HG03159 (cell line): ENCODE results near the gene BACE1.
A peak's percentile ranks its signal among the peaks of the same experiment; 100 is the strongest.
"Not testable (repeated sequence)": the region's sequence is repeated elsewhere in the genome, so short reads cannot be mapped to it uniquely, and the experiment has no call there.

Experiments
- ATAC-seq: cut with Tn5 transposase; IDR thresholded peaks from one replicate; pipeline ENCODE4 v1.9.1; 2021; ENCODE audit warnings: mild to moderate bottlenecking, moderate library complexity; ENCODE audit not compliant: unreplicated experiment

BACE1 gene

DNA sequence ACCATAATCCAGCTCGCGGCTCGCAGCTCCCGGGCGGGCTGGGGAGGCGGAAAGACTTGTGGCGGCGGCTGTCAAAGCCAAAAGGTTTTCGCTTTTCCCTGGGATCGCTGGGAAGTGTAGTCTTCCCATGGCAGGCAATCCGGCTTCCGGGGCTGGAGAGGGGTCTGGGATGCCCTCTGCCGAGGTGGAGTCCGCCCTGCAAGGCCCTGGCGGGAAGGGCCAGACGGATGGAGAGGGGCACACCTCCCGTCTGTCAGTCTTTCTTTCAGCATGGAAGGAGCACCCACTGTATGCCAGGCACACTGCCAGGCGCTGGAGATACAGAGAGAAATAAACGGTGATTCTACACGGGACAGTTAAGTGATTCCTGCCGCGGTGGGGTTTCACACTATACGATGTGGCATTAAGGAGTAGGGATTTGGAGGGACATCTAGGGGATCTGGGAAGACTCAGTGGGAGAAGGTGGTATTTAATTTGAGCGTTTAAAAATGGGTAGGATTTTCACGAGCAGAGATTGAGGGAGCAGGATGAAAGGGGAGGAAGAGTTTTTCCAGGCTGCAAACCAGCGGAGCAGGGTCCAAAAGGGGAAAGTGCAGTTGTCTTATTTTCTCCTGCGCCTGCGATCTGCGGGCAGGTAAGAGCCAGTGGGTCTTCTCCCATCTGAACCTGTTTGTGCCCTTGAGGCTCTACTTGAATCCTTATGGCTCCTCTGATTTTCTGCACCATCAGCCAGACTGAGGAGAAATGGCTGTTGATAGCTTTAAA, at the start of gene BACE1:
Gene BACE1, minus strand, starts transcription at position 60 of the 765 bp plus-strand sequence. CDS start 461 bp downstream, outside the sequence.
- ATAC-seq = no peak

DNA sequence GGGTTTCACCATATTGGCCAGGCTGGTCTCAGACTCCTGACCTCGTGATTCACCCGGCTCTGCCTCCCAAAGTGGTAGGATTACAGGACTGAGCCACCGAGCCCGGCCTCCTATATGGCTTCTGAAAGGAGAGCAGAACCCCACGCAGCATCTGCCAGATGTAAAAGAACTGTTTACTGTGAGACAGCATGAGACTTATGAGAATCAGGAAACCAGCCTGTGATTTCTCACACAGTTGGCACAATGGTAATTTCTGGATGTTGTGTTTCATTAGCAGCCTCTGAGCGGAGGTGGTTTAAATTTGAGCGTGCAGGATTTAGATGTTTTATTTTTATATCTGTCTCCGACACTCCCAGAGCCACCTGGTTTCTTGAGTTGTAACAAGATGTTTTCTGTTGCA, 45.4 kb upstream of the BACE1 start:
- ATAC-seq = no peak

DNA sequence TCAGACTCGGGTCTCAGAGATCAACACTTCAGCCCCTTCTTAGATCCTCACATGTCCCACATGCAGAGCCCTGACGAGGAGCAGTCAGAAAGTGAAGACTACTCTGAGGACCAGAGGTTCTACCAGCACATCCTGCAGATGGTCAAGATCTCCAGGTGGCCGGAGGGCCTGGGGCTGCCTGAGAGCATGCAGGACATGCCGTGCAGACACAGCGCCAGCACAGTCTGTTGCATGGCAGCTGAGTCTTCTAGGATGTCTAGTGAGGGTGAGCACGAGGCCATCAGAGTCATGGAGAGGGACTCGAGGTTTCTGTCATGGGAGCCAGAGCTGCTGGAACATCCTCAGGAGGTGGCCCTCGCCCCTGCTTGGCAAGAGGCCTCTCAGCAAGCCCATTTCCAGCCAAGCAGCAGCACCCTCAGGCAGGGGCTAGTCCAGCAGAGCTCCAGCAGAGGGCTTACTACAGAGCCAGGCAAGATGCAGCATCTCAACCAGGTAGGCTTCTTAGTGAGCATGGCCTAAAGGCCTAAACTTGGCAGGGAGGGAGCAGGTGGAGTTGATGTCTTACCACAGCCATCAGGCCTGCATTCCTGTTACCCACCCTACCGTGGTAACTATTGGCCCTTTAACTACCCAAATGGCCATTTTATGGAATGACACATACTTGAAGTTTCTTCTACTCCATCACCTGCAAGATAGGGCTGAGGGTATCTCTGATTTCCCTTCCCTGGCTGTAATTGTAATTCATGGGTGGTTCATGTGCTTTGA, 40.3 kb upstream of the BACE1 start:
- no peak for ATAC-seq

DNA sequence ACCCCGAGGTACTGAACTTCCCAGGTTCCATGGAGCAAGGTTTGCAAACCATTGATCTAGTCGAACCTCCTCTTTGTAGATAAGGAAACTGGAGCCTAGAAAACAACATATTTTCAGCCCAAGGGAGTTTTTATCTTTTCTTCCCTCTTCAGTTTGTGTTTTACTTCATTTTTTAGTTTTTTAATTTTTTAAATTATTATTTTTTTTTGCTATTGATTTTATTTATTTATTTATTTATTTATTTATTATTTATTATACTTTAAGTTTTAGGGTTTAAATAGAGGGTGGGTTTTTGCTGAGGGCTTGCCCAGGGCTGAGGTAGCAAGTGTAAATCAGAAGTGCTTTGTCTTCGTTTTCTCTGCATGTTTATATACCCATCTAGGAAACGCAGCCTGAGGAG, 38.5 kb upstream of the BACE1 start:
- ATAC-seq = no peak

DNA sequence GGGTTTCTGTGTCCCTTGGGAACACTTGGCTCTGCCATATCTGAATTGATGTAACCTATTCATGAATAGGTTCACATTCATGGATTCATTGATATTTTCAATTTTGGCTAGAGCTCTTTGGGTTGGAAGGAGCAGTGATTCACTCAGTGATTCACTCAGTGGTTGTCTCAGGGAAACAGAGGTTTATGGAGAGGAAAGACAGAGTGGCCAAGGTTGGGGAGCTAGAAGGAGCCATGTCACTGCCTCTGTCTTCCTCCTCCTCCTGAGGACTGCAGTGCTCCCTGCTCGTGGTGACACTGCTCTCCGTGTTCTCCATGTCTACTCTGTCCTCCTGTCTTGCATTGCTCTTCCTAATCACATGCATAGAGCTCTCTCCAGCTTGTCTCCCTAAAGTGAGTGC, 29.0 kb upstream of the BACE1 start:
- no peak for ATAC-seq

DNA sequence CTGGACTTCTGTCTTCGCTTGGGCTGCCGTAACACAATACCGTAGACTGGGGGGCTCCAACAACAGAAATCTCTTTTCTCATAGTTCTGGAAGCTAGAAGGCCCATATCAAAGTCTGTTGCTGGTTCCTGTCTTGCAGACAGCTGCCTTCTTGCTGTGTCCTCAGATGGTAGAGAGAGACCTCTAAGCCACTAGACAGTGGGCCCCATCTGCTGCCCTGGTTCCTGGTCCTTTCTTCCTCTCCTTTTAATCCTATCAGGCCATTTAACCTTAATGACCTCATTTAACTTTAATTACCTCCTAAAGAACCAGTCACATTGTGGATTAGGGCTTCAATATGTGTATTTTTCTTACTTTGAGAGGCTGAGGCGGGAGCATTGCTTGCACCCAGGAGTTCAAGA, 21.0 kb upstream of the BACE1 start:
- ATAC-seq = no peak

DNA sequence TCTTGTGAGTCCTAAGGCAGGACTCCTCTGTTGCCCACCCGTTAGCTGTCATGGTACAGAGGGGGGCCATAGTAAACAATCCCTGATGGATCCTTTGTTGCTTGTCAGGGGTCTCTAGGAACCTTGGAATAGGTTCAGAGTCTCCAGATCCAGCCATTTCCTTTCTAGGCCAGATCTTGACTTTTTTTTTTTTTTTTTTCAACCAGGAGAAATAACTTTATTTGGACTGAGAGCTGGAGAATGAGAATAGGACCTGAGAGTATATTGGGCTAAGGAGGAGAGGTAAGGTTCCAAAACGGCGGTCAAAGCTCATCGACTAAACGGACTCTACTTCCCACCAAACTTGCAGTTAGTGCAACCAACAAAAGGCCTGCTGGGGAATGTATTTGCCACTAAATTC, 19.3 kb upstream of the BACE1 start:
- no peak for ATAC-seq

DNA sequence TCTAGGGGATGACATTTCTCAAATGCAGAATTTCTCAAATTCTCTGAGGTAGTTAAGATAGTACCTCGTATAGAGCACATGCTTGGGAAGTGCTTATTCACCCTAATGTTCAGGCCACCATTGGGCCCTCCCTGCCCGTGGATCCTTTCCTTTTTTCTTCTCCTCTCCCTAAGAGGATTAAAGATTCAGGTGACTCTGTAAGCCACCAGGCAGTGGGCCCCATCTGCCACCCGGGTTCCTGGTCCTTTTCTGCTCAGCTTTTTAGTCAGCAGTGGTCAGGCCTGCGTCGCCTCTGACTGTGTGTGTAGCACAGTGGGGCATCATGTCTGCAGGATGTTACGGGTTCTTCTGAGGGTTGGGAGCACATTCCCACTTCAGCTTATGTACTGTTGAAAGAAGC, 18.8 kb upstream of the BACE1 start:
- ATAC-seq = no peak

DNA sequence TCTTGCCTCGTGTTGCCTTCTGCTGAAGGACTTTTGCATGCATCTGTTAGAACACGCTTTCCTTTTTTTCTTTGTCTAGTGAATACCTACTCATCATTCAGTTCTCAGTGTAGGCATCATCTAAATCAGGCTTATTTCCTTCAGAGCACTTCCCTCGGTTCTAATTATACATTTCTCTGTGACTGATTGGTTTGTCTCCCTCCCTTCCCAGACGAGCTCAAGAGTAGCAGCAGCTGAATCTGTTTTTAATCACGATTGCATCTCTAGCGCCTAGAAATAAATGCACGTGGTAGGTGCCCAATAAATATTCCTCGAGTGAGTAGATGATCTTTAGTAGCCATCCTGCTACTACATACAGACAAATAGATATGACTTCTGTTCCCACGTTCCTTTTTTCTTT, 17.9 kb upstream of the BACE1 start:
- ATAC-seq = no peak

DNA sequence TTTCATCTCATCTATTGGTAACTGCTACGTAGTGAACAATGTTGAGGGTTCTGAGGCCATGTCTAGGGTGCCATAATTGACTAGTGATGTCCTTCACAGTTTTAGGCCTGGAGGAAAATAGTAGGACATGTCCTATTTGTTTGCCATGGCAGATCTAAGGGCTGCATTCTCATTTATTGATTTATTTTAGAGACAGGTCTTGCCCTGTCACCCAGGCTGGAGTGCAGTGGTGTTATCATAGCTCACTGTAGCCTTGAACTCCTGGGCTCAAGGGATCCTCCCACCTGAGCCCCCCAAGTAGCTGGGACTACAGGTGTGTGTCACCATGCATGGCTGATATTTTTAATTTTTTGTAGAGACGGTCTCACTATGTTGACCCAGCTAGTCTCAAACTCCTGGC, 16.8 kb upstream of the BACE1 start:
- ATAC-seq = no peak

DNA sequence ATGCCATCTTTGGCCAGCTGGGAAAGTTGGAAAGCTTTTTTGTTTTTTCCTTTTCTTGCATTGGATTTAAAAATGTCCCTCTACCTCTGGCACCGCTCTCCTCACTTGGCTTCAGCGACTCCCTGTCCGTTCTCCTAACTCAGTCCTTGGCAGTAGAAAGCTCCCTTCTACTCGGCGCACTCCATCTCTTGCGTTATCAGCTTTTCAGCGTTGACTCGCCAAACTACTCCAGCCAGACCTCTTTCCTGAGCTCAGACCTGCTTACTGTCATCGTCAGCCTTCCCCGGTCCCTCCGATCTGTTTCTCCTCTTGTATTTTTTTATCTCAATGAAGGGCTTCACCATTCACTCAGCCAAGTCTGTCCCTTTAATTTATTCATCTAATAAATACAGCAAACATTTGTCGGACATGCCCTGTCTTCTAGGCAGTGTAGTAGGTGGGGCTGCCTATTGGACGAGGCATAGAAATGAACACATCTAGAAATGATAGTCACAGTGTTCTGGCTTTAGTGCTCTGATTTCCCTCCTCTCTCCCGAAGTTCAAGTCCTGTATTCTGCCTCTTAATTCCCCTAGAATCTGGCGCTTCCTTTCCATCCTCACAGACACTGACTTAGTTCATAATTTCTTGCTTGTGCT, 12.4 kb upstream of the BACE1 start:
- ATAC-seq = peak; percentile 5

DNA sequence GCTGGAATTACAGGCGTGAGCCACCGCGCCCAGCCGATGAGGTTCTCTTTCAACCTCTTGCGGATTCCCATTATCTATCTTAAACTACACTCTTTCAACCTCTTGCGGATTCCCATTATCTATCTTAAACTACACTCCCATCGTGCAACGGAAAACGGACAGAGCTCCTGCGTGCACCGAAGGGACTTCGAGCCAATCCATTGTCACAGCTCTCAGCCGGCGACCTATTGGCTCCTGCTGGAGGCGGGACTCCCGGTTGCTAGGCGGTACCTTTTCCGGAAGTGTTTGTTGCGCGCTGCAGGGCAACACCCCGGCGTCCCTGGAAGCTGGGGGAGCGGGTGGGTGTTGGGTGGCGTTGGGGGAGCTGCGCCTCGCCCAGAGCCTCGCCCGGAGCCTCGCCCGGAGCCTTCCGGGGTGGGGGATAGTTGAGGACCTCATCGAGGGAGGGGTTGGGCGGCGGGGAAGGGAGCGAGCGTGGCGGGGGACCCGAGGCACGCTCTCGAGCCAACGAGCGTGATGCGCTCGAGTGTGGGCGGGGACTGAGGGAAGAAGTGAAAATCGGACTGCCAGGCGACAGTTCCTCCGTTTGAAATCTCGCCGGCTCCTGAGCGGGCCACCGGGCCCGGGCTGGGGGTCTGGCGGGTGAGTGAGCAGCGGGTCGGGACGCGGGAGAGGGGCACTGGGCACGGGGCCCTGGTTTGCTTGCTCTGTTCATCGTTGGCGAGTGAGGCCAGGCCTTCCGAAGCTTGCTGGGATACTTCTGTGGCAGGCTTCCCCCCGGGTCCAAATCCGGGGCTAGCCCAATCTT, 11.7 kb upstream of the BACE1 start, which contains the start of gene CEP164:
Gene CEP164, plus strand, starts transcription at position 288 of the 808 bp plus-strand sequence. CDS start 10,733 bp downstream, outside the sequence.
- ATAC-seq = peak; percentile 95

DNA sequence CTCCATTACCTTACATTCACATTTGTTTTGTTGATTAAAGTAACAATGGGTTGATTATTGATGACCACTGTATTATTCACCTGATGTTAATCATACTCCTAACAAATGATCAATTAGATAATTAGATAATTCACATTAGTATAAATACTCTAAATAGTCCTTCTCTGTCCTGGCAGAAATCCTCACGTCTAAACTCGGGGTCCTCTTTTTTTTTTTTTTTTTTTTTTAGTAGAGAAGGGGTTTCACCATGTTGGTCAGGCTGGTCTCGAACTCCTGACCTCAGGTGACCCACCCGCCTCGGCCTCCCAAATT, 11.2 kb upstream of the BACE1 start:
- not testable (repeated sequence) for ATAC-seq

DNA sequence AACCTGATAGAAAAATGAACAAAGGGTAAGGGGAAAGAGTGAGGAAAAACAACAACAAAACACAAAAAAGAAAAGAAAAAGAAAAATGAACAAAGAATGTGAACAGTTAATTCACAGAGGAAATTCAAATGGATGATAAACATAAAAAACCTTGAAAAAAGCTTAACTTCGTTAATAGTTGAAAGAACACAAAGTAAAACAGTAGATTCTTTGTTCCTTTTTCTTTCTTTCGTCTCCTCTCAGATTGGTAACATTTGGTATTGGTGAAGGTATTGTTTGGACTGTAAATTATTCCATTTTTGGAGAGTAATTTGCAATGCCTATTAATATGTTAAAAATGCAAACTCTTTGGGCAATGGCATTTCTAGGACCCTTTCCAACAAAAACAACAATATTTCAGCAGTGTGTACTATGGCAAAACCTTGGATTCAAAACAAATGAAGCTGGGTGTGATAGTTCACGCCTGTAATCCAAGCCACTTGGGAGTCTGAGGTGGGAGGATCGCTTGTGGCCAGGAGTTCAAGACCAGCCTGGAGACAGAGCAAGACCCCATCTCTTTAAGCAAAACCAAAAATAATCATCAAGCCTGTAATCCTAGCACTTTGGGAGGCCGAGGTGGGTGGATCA, 3.3 kb upstream of the BACE1 start:
- ATAC-seq = no peak

DNA sequence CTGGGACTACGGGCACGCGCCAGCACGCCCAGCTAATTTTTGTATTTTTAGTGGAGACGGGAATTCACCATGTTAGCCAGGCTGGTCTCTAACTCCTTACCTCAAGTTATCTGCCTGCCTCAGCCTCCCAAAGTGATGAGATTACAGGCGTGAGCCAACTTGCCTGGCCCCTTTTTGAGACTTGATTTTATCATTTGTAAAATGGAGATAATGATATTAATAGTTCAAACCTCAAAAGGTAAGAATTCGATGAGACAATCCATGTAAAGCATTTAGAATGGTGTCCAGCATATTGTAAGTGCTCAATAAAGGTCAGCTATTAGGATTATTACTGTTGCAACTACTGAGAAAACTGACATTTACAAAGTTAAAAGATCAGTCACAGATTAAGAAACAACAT, 2.7 kb upstream of the BACE1 start:
- no peak for ATAC-seq

DNA sequence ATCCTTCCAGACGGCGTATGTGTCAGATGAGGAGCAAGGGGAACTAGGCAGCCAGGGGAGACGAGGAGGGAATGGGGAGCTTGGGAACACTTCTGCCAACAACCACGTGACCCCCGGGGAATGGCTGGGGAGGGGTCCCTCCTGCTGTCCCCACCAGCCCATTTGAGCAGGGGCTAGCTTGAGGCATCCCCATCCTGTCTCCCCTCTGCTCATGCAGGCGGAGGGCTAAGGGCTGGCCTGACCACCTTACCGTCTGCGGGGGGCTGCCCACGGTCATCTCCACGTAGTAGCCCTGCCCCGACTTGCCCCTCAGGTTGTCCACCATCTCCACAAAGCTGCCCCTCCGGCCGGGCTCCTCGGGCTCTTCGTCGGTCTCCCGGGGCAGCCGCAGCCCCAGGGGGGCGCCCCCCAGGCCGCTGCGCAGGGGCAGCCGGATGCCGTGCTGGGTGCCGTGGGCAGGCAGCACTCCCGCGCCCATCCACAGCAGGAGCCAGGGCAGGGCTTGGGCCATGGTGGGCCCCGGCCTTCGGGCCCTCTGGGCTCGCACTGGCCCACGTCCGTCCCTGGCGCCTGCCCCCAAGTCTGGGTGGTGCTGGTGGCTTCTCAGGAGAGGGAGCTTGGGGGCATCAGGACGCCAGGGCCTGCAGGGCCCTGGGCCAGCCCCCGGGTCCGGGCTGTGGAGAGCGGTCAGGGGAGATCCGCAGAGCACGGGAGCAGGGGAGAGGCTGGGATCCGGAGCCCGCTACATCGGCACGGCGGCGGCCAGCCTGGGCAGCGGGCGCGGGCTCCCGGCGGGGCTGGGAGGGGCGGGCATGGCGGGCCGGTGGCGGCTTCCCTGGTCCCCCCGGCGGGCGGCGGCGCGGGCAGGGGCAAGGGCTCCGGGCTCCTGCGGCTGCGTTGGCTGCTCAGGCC, 515 bp downstream of the BACE1 start:
- ATAC-seq = no peak

DNA sequence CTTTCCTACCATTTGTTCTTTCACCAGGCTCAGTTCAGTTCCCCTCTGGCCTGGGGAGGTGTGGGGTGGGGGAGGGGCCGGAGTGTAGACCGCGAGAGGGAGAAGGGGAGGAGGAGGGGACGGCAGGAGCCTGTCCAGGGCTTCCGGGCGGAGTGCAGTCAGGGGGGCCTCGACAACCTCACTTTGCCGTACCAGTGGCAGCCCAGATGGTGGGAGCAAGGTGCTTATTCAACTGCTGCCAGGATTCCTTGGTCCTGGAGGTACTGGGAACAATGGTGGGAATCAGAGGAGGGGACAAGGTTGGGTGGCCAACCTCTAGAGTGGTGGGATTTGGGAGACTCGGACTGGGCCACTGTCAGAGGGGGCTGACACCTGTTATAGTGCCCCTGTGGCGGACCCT, 1.2 kb downstream of the BACE1 start:
- ATAC-seq = no peak

DNA sequence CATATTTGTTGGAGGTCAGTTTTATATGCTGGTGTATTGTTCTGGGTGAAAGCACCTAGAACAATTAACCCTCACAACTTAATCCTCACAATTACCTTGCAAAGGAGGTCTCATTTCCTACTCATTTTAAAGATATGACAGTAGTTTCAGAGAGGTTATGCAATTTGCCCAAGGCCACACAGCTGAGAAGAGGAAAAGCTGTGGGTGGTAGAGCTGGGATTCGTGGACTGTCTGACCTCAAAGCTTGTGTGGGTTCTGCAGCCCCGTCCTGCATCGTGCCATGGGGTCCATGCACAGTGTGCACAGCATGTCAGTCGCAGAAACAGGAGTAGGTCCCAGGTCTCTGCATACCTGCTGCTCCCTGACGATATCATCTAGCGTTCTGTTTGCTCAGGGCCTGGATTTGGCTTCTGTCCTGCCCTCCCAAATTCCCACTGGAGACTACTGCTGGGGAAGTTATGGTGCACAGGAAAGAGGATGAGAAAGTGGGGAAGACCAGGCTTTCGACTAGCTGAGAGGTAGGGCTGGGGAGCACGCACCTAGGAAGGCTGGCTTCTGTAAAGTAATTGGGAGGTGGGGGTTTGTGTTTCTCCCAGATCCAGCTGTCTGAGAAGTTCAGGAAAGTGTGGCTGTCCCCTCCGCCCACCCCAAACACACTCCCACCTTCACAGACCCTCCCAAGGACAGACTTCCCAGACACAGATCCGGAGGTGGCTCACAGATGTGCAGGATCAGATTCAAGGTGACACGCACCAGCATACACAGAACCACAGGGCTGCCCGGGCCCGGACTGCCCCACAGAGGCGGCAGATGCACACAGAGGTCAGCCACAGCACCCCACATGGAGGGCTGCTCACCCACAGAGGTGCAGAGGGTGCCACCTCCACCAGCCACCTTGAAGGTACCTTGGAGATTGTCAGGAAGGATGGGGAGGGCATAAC, 2.0 kb downstream of the BACE1 start:
- ATAC-seq = no peak

DNA sequence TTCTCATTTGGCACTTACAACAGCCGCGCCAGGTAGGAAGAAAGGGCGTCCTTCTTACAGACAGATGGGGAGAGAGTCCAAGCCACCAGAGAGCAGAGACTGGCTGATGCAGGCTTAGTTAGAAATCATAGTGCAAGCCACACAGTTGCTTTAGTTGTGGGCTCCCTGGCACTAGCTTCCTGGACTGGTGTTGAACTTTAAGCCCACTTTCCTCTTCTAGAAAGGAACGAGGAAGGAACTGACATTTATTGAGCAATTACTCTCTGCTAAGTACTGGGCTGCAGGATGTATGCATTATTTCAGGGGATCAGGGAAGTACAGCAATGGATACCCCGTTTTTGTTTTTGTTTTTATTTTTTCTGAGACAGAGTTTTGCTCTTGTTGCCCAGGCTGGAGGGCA, 3.0 kb downstream of the BACE1 start:
- ATAC-seq = no peak
